Measurements from ENCODE around the gene OGT.
"Not testable (repeated sequence)": the region's sequence is repeated elsewhere in the genome, so short reads cannot be mapped to it uniquely, and the experiment has no call there.

OGT gene

DNA sequence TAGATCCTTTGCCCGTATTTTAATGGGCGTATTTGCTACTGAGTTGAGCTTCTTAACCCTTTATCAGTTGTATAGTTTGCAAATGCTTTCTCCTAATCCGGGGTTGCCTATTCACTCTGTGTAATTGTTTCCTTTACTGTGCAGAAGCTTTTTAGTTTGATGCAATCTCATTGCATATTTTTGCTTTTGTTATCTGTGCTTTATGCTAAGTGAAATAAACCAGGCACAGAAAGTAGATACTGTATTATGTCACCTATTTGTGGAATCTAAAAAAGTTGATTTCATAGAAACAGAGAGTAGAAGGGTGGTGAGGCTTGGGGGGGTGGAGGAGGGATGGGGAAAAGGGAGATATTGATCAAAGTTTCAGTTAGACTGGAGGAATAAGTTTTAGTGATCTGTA is 17.7 kb downstream of the OGT start:
- Histone ChIP-seq H3K36me3 (peaks cover 35% of the 10 kb centered on the region), H3K9me3 (no peaks in the 10 kb centered on the region), H3K27me3 (no peaks in the 10 kb centered on the region), H3K4me3 (ENCODE audit: low read depth, low read length) (no peak overlapping the region), H3K4me1 (no peaks in the 10 kb centered on the region)
- no peak for DNase-seq
- TF ChIP-seq, protein P1, sequence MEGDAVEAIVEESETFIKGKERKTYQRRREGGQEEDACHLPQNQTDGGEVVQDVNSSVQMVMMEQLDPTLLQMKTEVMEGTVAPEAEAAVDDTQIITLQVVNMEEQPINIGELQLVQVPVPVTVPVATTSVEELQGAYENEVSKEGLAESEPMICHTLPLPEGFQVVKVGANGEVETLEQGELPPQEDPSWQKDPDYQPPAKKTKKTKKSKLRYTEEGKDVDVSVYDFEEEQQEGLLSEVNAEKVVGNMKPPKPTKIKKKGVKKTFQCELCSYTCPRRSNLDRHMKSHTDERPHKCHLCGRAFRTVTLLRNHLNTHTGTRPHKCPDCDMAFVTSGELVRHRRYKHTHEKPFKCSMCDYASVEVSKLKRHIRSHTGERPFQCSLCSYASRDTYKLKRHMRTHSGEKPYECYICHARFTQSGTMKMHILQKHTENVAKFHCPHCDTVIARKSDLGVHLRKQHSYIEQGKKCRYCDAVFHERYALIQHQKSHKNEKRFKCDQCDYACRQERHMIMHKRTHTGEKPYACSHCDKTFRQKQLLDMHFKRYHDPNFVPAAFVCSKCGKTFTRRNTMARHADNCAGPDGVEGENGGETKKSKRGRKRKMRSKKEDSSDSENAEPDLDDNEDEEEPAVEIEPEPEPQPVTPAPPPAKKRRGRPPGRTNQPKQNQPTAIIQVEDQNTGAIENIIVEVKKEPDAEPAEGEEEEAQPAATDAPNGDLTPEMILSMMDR (IDR thresholded peaks at IDR 0.05; ENCODE audit: low read depth, low read length) = no peak

DNA sequence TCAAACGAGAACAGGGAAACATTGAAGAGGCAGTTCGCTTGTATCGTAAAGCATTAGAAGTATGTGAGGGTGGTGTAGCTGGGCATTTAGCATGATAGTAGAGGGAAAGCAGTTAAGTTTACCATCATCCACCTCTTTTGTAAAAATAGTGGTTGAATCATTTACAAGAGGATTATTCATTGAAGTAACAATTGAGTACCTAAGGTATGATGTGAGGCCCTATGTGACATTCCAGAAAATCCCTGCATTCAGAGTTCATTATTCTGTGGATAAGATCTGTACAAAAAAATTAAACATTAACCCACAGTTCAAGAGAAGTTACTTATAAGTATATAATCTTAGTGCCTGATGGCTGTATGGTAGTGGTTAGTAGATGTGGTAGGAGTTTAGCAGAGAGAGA is 23.1 kb downstream of the OGT start:
- Histone ChIP-seq H3K27me3 (no peaks in the 10 kb centered on the region), H3K36me3 (peaks cover 35% of the 10 kb centered on the region), H3K4me3 (ENCODE audit: low read depth, low read length) (no peak overlapping the region), H3K9me3 (no peaks in the 10 kb centered on the region), H3K4me1 (no peaks in the 10 kb centered on the region)
- DNase-seq = no peak
- TF ChIP-seq, protein P1 (IDR thresholded peaks at IDR 0.05; ENCODE audit: low read depth, low read length) = no peak

DNA sequence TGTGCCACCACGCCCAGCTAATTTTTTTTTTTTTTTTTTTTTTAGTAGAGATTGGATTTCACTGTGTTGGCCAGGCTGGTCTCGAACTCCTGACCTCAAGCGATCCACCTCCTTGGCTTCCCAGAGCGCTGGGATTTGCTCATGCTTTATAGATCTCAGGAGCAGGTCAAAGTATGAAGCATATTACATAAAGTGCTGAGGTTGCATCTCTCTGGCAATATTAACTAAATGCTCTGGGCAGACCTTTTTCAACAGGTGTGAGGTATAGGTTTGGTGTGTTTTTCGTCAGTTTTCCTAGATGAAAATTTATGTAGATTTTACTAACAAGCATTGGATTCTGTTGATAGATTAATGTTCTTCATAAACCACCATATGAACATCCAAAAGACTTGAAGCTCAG is 26.0 kb downstream of the OGT start:
- peaks cover 61% of the 10 kb centered on the region for H3K36me3 ChIP-seq
- H3K4me3 ChIP-seq (ENCODE audit: low read depth, low read length) = no peak overlapping the region
- TF ChIP-seq, protein P1 (IDR thresholded peaks at IDR 0.05; ENCODE audit: low read depth, low read length) = no peak
- no peak for DNase-seq
- no peaks in the 10 kb centered on the region for H3K4me1 ChIP-seq
- no peaks in the 10 kb centered on the region for H3K9me3 ChIP-seq
- H3K27me3 ChIP-seq = no peaks in the 10 kb centered on the region

DNA sequence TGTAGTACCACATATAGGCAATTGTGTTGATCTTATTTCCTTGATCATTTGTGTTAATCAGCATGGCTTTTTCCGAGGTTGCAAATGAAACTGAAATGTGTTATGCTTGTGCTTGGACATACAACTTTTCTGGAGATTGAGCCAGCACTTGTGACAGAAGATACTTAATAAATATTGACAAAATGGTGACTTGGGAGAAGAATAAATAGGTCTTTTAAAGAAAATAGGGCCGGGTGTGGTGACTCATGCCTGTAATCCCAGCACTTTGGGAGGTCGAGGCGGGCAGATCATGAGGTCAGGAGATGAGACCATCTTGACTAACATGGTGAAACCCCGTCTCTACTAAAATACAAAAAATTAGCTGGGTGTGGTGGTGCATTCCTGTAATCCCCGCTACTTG is 26.9 kb downstream of the OGT start:
- not testable (repeated sequence) for H3K4me3 ChIP-seq (ENCODE audit: low read depth, low read length); H3K4me1 ChIP-seq; H3K9me3 ChIP-seq; H3K27me3 ChIP-seq; DNase-seq
- peaks cover 70% of the 10 kb centered on the region for H3K36me3 ChIP-seq

DNA sequence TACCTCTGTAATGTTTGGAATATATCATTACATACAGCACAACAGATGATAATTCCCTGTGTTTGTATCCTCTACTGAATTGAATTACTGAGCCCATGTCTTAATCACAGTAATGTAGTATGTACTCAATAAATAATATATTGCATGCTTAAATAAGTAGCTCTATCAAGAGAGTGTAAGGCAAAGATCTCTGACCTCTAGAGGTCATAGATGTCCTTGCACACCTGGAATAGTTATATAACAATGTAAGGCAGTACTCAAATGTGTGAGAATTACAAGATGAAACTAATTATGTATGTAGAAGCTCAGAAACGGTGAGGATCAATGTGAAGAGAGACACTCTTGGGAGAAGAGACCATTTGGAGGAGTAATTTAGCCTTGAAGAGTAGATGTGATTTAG is 31.0 kb downstream of the OGT start:
- Histone ChIP-seq H3K36me3 (peaks cover 74% of the 10 kb centered on the region), H3K9me3 (no peaks in the 10 kb centered on the region), H3K4me1 (no peaks in the 10 kb centered on the region), H3K4me3 (ENCODE audit: low read depth, low read length) (no peak overlapping the region), H3K27me3 (no peaks in the 10 kb centered on the region)
- TF ChIP-seq, protein P1 (IDR thresholded peaks at IDR 0.05; ENCODE audit: low read depth, low read length) = no peak
- no peak for DNase-seq

DNA sequence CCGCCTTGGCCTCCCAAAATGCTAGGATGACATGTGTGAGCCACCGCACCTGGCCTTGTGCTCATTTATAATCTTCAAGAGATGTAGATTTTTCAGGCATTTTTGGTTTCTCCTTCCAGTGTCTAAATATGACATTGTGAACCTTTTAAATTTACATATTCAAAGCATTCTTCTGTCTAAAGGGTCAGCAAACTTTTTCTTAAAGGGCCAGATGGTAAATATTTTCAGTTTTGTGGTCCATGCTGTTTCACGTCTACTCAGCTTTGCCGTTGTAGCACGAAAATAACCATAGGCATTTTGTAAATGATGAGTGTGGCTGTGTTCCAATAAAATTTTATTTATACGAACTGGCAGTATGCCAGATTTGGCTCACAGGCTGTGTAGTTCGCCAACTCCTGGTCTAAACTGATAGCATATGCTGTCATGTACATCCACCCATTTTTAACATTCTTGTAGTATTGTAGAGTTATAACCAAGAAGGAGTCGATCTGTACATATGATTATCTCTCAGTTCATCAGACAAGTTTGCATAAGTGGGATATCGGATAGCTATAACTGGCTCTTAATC is 32.7 kb downstream of the OGT start:
- Histone ChIP-seq H3K9me3 (no peaks in the 10 kb centered on the region), H3K4me3 (ENCODE audit: low read depth, low read length) (no peak overlapping the region), H3K36me3 (peaks cover 69% of the 10 kb centered on the region), H3K4me1 (no peaks in the 10 kb centered on the region), H3K27me3 (no peaks in the 10 kb centered on the region)
- DNase-seq = no peak
- TF ChIP-seq, protein P1 (IDR thresholded peaks at IDR 0.05; ENCODE audit: low read depth, low read length) = no peak

DNA sequence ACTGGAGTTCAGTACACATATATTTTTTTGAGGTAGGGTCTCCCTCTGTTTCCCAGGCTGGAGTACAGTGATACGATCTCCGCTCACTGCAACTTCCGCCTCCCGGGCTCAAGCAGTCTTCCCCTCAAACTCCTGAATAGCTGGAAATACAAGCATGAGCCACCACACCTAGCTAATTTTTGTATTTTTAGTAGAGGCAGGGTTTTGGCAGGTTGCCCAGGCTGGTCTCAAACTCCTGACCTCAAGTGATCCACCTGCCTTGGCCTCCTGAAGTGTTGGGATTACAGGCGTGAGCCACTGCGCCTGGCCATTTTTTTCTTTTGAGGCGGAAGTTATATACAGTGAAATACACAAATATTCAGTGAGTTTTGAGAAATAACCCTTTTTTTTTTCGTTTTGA is 38.5 kb downstream of the OGT start:
- peaks cover 40% of the 10 kb centered on the region for H3K36me3 ChIP-seq
- H3K9me3 ChIP-seq; H3K4me1 ChIP-seq; DNase-seq; H3K4me3 ChIP-seq (ENCODE audit: low read depth, low read length); H3K27me3 ChIP-seq: not testable (repeated sequence)

Measured in BE2C (cell line).